NCI-H510A (cell line): ENCODE data around the gene C11orf97.
"Not testable (repeated sequence)": the region's sequence is repeated elsewhere in the genome, so short reads cannot be mapped to it uniquely, and the experiment has no call there.

ENCODE experiments used
- DNase-seq: peaks from one replicate; lab custom pipeline; 2025; lab: John Stamatoyannopoulos, UW

Gene C11orf97

GRCh38 chr11:94557992-94558391 is 45.7 kb downstream of the C11orf97 start:
- no peak for DNase-seq

- no peak for DNase-seq
Measured at GRCh38 chr11:94558468-94558867, 46.2 kb downstream of the C11orf97 start.

GRCh38 chr11:94558932-94559331 is 46.7 kb downstream of the C11orf97 start:
- no peak for DNase-seq

- DNase-seq: no peak
Measured at GRCh38 chr11:94559361-94559760, 47.1 kb downstream of the C11orf97 start.

- DNase-seq: no peak
Measured at GRCh38 chr11:94560834-94561233, 48.6 kb downstream of the C11orf97 start.

GRCh38 chr11:94563176-94563847 is 51.1 kb downstream of the C11orf97 start:
- DNase-seq: no peak

- DNase-seq: no peak
Measured at GRCh38 chr11:94563848-94564467, 51.7 kb downstream of the C11orf97 start.

- DNase-seq: no peak
Measured at GRCh38 chr11:94567181-94567670, 55.0 kb downstream of the C11orf97 start, which contains the start of gene PIWIL4. Gene PIWIL4 (plus strand): TSS chr11:94567368. CDS start chr11:94567519, 151 bp downstream.

- DNase-seq: no peak
Measured at GRCh38 chr11:94568200-94568599, 55.9 kb downstream of the C11orf97 start.

- no peak for DNase-seq
Measured at GRCh38 chr11:94568717-94569116, 56.5 kb downstream of the C11orf97 start.

- DNase-seq: not testable (repeated sequence)
Measured at GRCh38 chr11:94572975-94573374, 60.7 kb downstream of the C11orf97 start.

GRCh38 chr11:94574193-94574961 is 62.1 kb downstream of the C11orf97 start:
- DNase-seq: no peak

- DNase-seq: no peak
Measured at GRCh38 chr11:94576306-94576705, 64.0 kb downstream of the C11orf97 start.

GRCh38 chr11:94577841-94578240 is 65.6 kb downstream of the C11orf97 start:
- no peak for DNase-seq
